ENCODE results near the gene EBLN2. TPM values are rescaled to one million over a fixed set of nuclear protein-coding genes. Genes with fewer than 3 reads are reported as not detected.

The EBLN2 gene
- total RNA-seq, 1 donor from 2014 or later: 1.7 TPM

Other genes starting within 250 kb of the EBLN2 start
- 15.2 and 17.3 TPM in 2 replicates for gene SHQ1, start 213.2 kb upstream of the EBLN2 start, total RNA-seq
- gene GXYLT2, start 173.6 kb upstream of the EBLN2 start, total RNA-seq: 1.6 and 2.8 TPM in 2 replicates
- gene PPP4R2, start 64.8 kb upstream of the EBLN2 start, total RNA-seq: 33.0 and 36.1 TPM in 2 replicates